GM12875 (cell line): Measurements from ENCODE around the gene HHIP.
"Not testable (repeated sequence)": the region's sequence is repeated elsewhere in the genome, so short reads cannot be mapped to it uniquely, and the experiment has no call there.

Experiments used
- H3K4me3 ChIP-seq: one replicate; pipeline ENCODE4 v1.5.1; 2011; ENCODE audit warnings: low read depth, low read length, control low read depth
- TF ChIP-seq, protein P1 (sequence below): IDR thresholded peaks from 2 replicates; pipeline ENCODE4 v1.5.1; 2011; ENCODE audit warnings: low read depth, mild to moderate bottlenecking, control low read depth, inconsistent platforms, low read length, moderate library complexity, borderline replicate concordance; ENCODE audit not compliant: insufficient read depth

The HHIP gene

DNA sequence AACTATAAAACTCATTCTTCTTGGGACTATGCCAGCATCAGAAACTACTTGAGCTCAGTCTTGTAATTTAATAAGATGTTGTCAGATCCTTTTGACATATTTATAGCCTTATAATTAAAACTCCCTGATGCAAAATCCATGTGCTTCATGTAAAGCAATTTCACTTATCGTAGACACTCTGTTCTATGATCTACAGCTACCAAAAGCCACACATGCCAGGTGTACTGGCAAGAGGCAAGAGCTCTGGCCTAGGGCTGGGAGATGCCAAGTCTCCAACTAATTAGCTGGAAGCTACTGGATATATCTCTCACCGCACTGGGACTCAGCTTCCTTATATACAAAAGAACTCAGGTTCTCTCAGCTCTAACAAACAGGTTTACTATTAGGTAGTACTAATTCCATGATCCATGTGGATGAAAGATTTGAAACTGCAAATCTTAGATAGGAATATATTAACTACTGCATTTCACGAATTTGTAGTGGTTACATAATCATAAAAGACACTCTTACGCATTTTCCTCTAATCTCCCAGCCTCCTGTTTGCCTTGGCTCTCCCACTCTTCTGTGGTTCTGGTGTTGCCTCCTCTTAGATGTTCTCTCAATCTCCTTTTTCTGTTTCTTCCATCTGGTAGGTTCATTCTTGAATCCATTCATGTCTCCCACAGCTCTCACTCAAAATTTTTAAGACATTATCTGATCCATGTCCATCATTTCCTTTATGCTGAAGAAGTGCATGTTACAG, 103.0 kb downstream of the HHIP start:
- TF ChIP-seq, protein P1, sequence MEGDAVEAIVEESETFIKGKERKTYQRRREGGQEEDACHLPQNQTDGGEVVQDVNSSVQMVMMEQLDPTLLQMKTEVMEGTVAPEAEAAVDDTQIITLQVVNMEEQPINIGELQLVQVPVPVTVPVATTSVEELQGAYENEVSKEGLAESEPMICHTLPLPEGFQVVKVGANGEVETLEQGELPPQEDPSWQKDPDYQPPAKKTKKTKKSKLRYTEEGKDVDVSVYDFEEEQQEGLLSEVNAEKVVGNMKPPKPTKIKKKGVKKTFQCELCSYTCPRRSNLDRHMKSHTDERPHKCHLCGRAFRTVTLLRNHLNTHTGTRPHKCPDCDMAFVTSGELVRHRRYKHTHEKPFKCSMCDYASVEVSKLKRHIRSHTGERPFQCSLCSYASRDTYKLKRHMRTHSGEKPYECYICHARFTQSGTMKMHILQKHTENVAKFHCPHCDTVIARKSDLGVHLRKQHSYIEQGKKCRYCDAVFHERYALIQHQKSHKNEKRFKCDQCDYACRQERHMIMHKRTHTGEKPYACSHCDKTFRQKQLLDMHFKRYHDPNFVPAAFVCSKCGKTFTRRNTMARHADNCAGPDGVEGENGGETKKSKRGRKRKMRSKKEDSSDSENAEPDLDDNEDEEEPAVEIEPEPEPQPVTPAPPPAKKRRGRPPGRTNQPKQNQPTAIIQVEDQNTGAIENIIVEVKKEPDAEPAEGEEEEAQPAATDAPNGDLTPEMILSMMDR = no peak

DNA sequence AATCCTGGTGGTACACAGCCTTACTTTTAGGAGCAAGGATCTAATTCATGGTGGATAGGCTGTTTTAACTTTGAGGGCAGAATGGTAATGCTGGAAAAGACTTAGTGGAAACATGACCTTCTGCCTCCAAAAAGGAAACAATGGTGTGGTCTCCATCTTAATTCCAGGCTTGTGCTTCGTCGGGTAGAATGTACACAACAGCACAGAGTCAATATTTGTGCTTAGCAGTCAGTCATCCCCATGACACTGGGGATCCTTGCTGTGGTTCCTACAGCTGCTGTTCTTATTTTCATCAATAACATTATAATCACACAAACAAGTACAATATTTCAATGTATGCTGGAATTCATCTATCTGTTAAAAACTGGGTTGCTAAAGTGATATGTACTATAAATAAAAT, 104.4 kb downstream of the HHIP start:
- no peak overlapping the region for H3K4me3 ChIP-seq

More for the DNA sequence above, 103.0 kb downstream of the HHIP start:
- no peak overlapping the region for H3K4me3 ChIP-seq

DNA sequence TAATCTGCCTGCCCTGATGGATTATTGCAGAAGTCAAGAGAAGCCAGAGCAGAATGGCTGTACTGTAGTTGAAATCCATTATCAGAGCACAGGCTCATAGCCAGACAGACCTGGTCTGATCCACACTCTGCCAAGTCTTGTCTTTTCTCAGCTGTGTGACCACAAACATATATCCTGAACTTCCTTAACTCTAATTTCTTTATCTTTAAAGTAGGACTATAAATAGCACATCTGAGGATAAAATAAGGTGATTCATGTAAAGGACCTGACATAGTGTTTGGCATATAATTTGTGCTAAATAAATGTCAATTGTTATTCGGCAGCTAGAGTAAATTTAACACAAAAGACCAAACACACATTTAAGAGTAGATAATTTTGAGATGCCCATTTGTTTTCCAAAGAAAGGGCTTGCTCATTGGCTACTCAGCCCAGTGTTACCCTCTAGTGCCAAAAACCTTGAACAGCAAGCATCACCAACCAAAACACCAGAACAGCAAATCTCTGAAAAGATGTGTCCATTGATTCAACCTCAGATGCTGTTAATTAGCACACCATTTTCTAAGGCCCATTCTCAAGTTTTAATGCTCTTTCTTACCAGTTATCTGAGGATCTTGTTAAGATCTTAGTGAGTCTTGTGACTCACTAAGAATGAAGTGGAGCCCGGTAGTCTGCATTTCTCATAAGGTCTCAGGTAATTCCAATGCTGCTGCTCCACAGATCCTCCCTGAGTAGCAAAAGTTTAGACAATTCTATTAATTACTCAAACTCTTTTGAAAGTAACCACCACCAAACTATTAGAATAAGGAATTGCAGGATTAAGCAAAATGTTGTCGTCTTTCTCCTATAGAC, 108.8 kb downstream of the HHIP start:
- H3K4me3 ChIP-seq = no peak overlapping the region
- TF ChIP-seq, protein P1 = peak; percentile 36; the same call in 1 of the 2 replicates

More for the DNA sequence above, 104.4 kb downstream of the HHIP start:
- TF ChIP-seq, protein P1 = no peak

DNA sequence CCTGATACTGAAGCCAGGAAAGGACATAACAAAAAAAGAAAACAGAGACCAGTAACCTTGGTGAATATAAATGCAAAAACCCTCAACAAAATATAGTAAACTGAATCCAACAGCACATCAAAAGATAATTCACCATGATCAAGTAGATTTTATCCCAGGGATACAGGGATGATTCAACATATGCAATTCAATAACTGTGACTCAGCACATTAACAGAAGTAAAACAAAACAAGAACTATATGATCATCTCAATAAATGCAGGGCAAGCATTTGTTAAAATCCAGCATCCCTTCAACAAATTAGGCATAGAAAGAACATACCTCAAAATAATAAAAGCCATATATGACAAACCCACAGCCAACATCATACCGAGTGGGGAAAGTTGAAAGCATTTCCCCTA, 112.0 kb downstream of the HHIP start:
- H3K4me3 ChIP-seq = no peak overlapping the region
- TF ChIP-seq, protein P1 = no peak

DNA sequence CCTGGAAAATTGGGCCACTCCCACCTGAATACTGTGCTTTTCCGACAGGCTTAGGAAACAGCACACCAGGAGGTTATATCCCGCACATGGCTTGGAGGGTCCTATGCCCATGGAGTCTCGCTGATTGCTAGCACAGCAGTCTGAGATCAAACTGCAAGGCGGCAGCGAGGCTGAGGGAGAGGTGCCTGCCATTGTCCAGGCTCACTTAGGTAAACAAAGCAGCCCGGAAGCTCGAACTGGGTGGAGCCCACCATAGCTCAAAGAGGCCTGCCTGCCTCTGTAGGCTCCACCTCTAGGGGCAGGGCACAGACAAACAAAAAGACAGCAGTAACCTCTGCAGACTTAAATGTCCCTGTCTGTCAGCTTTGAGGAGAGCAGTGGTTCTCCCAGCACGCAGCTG, 122.9 kb downstream of the HHIP start:
- not testable (repeated sequence) for H3K4me3 ChIP-seq

DNA sequence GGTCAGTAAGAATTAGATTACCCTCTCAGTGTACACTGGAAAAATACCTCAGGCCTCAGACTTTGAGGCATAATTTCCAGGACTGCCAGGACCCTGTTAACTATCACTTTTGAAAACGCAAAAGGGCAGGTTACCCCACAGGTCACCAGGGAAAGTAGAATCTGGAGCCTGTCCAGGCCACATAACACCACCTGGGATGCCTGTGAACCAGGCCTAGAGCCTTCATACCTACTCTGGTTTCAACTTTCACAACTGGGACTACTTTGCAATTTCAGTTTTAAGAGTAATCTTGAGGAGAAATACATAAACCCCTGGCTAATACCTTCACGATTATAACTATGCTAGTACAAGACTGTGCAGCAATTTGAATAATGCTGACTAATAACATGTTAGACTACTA, 132.4 kb downstream of the HHIP start:
- TF ChIP-seq, protein P1 = no peak
- no peak overlapping the region for H3K4me3 ChIP-seq

DNA sequence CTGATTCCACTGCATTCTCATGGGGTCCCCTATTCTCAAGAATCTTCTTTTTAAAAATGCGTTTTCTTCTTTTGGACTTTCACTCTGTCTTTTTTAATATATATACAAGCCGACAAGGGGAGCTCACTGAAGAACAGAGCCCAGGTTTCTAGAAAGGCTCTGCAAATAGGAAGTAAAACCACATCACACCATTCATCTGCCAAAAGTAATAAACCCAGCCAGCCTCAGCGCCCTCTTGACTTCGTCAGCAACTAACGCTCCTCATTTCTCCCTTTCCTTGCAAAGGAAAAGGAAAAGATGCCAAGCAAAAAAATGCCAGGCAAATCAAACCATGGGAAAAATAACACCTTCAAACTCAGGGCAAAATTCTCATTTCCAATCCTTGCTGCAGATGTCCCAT, 136.4 kb downstream of the HHIP start:
- TF ChIP-seq, protein P1 = no peak

More for the DNA sequence above, 136.4 kb downstream of the HHIP start:
- H3K4me3 ChIP-seq = no peak overlapping the region
